ENCODE results near the gene ARHGAP18. TPM values are rescaled to one million over a fixed set of nuclear protein-coding genes. Genes with fewer than 3 reads are reported as not detected.

Gene ARHGAP18
- 7.5 and 8.3 TPM in 2 replicates for total RNA-seq

- intact Hi-C loops (cut with micrococcal nuclease), result loop anchor here (1.0 kb wide), 4 partner anchors 20 to 38 kb away; no protein-coding TSS in a partner anchor
Measured at GRCh38 chr6:129709769-129710449, at the start of gene ARHGAP18. TSS of gene ARHGAP18 (minus strand) at chr6:129710177. CDS start at chr6:129710136, 41 bp downstream.

GRCh38 chr6:129755787-129756186 is 45.8 kb upstream of the ARHGAP18 start:
- intact Hi-C loops (cut with micrococcal nuclease), result no loop called here

- intact Hi-C loops (cut with micrococcal nuclease), result no loop called here
Measured at GRCh38 chr6:129754750-129755149, 44.8 kb upstream of the ARHGAP18 start.

GRCh38 chr6:129753422-129753821 is 43.4 kb upstream of the ARHGAP18 start:
- intact Hi-C loops (cut with micrococcal nuclease), result no loop called here

- intact Hi-C loops (cut with micrococcal nuclease), result no loop called here
Measured at GRCh38 chr6:129751384-129751783, 41.4 kb upstream of the ARHGAP18 start.

GRCh38 chr6:129750360-129750759 is 40.4 kb upstream of the ARHGAP18 start:
- intact Hi-C loops (cut with micrococcal nuclease), result no loop called here

GRCh38 chr6:129749749-129750120 is 39.8 kb upstream of the ARHGAP18 start:
- intact Hi-C loops (cut with micrococcal nuclease), result loop anchor here (1.0 to 5.0 kb wide), 2 partner anchors 259 to 1098 kb away; no protein-coding TSS in a partner anchor

- intact Hi-C loops (cut with micrococcal nuclease), result loop anchor here (1.0 to 5.0 kb wide), 8 partner anchors 18 to 1098 kb away; partner anchors contain the start of gene L3MBTL3
Measured at GRCh38 chr6:129748901-129749748, 39.1 kb upstream of the ARHGAP18 start.

GRCh38 chr6:129748212-129748900 is 38.4 kb upstream of the ARHGAP18 start:
- intact Hi-C loops (cut with micrococcal nuclease), result loop anchor here (1.0 to 5.0 kb wide), 7 partner anchors 18 to 1099 kb away; partner anchors contain the start of gene L3MBTL3

GRCh38 chr6:129747588-129748112 is 37.7 kb upstream of the ARHGAP18 start:
- intact Hi-C loops (cut with micrococcal nuclease), result loop anchor here (1.0 to 5.0 kb wide), 7 partner anchors 17 to 1100 kb away; partner anchors contain the start of gene L3MBTL3

- intact Hi-C loops (cut with micrococcal nuclease), result loop anchor here (5.0 kb wide), 1 partner anchor 1102 kb away; no protein-coding TSS in a partner anchor
Measured at GRCh38 chr6:129744880-129745237, 34.9 kb upstream of the ARHGAP18 start.

- intact Hi-C loops (cut with micrococcal nuclease), result no loop called here
Measured at GRCh38 chr6:129744201-129744879, 34.4 kb upstream of the ARHGAP18 start.

GRCh38 chr6:129740013-129740412 is 30.0 kb upstream of the ARHGAP18 start:
- intact Hi-C loops (cut with micrococcal nuclease), result no loop called here

GRCh38 chr6:129736105-129736504 is 26.1 kb upstream of the ARHGAP18 start:
- intact Hi-C loops (cut with micrococcal nuclease), result no loop called here

- intact Hi-C loops (cut with micrococcal nuclease), result loop anchor here (1.0 kb wide), 1 partner anchor 244 kb away; no protein-coding TSS in a partner anchor
Measured at GRCh38 chr6:129733290-129733689, 23.3 kb upstream of the ARHGAP18 start.

- intact Hi-C loops (cut with micrococcal nuclease), result no loop called here
Measured at GRCh38 chr6:129732542-129732941, 22.6 kb upstream of the ARHGAP18 start.

- intact Hi-C loops (cut with micrococcal nuclease), result no loop called here
Measured at GRCh38 chr6:129732034-129732433, 22.1 kb upstream of the ARHGAP18 start.

GRCh38 chr6:129731428-129731827 is 21.5 kb upstream of the ARHGAP18 start:
- intact Hi-C loops (cut with micrococcal nuclease), result loop anchor here (2.0 kb wide), 1 partner anchor 43 kb away; no protein-coding TSS in a partner anchor

- intact Hi-C loops (cut with micrococcal nuclease), result loop anchor here (1.0 to 2.0 kb wide), 10 partner anchors 18 to 1113 kb away; partner anchors contain the start of gene ARHGAP18
Measured at GRCh38 chr6:129730477-129731165, 20.6 kb upstream of the ARHGAP18 start.

- intact Hi-C loops (cut with micrococcal nuclease), result no loop called here
Measured at GRCh38 chr6:129726650-129727049, 16.7 kb upstream of the ARHGAP18 start.
